SK-N-SH (cell line): Measurements from ENCODE around the gene INTS11.

ENCODE experiments used
- CTCF ChIP-seq: fragments of 200-600 bp; sonication (generic); IDR thresholded peaks from 2 replicates; pipeline ENCODE4 v1.6.1; 2017; ENCODE audit warnings: antibody characterized with exemption, mild to moderate bottlenecking, moderate library complexity
- EP300 ChIP-seq, 2 experiments: IDR thresholded peaks; 2 replicates each; pipeline versions ENCODE4 v1.4.0 to v1.6.1; 2012; ENCODE audit warnings: borderline replicate concordance in 1 of 2, low read depth in 1 of 2, low read length in 1 of 2
- EZH2phosphoT487 ChIP-seq: fragments of 200-600 bp; sonication (generic); IDR thresholded peaks from 2 replicates; pipeline ENCODE4 v1.6.1; 2017; ENCODE audit warnings: low read depth, mixed run types, mild to moderate bottlenecking, antibody characterized with exemption, moderate library complexity, borderline replicate concordance
- GABPA ChIP-seq: IDR thresholded peaks from 2 replicates; pipeline ENCODE4 v1.4.0; 2012; ENCODE audit warnings: low read depth, mild to moderate bottlenecking
- RAD21 ChIP-seq: IDR thresholded peaks from 2 replicates; pipeline ENCODE4 v1.6.1; 2012; ENCODE audit warnings: mild to moderate bottlenecking, low read length
- REST ChIP-seq: IDR thresholded peaks from 2 replicates; pipeline ENCODE4 v1.6.1; 2012; ENCODE audit warnings: mild to moderate bottlenecking, low read depth, low read length, moderate library complexity
- RFX5 ChIP-seq: IDR thresholded peaks from 2 replicates; pipeline ENCODE4 v1.6.1; 2012; ENCODE audit warnings: mild to moderate bottlenecking, improper control_type of control experiment, low read length
- TAF1 ChIP-seq: IDR thresholded peaks from 2 replicates; pipeline ENCODE4 v1.6.1; 2012; ENCODE audit warnings: low read depth, mild to moderate bottlenecking, low read length, moderate library complexity, borderline replicate concordance
- TEAD4 ChIP-seq: IDR thresholded peaks from 2 replicates; pipeline ENCODE4 v1.4.0; 2012; ENCODE audit warnings: mild to moderate bottlenecking, borderline replicate concordance; ENCODE audit not compliant: insufficient read depth
- USF2 ChIP-seq: fragments of 150-350 bp; IDR thresholded peaks from 2 replicates; pipeline ENCODE4 v1.6.1; 2017; ENCODE audit warnings: antibody characterized with exemption, low read length, low read depth, borderline replicate concordance
- ZBTB33 ChIP-seq: IDR thresholded peaks from 2 replicates; pipeline ENCODE4 v1.4.0; 2012; ENCODE audit warnings: low read depth, borderline replicate concordance

GRCh38 chr1:1274299-1274930 is 50.0 kb downstream of the INTS11 start:
- TF ChIP-seq REST (no peak), CTCF (no peak), EP300 (IDR thresholded peaks at IDR 0.05; ENCODE audit: borderline replicate concordance in 1 of 2, low read depth in 1 of 2, low read length in 1 of 2) (no peak), TEAD4 (no peak), TAF1 (no peak), GABPA (no peak), RFX5 (no peak), USF2 (no peak), ZBTB33 (no peak), RAD21 (no peak), EZH2phosphoT487 (no peak)
